Ishikawa (cell line): ENCODE data around the gene CHST2.

Experiments used
- CEBPB ChIP-seq: IDR thresholded peaks from 2 replicates; pipeline ENCODE4 v1.6.1; 2012
- NFIC ChIP-seq: IDR thresholded peaks from 2 replicates; pipeline ENCODE4 v1.6.1; 2012
- RAD21 ChIP-seq: IDR thresholded peaks from 2 replicates; pipeline ENCODE4 v1.6.1; 2012; ENCODE audit warnings: low read depth
- ZBTB7A ChIP-seq: IDR thresholded peaks from 2 replicates; pipeline ENCODE4 v1.6.1; 2012; ENCODE audit warnings: low read depth
- TF ChIP-seq, protein P1 (sequence below): IDR thresholded peaks from 2 replicates; pipeline ENCODE4 v1.6.1; 2012; ENCODE audit warnings: low read depth, mild to moderate bottlenecking

DNA sequence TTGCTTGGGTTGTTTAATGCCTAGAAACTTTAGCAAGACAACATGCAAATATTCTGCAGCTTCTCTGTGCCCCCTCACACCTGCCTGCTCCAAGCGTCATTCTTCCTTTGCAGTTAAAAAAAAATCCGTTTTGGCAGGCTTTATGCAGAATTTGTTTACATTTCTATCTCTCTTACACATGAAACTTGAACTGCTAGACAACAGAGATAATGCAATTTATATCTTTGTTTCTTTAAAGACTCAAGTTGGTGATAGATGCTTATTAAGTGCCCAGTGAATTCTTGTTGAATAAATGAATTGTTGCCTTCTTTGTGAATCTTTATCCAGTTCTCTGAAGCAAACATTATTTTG lies 53.2 kb downstream of the CHST2 start:
- TF ChIP-seq CEBPB (no peak), ZBTB7A (no peak), NFIC (no peak), RAD21 (no peak)
- TF ChIP-seq, protein P1, sequence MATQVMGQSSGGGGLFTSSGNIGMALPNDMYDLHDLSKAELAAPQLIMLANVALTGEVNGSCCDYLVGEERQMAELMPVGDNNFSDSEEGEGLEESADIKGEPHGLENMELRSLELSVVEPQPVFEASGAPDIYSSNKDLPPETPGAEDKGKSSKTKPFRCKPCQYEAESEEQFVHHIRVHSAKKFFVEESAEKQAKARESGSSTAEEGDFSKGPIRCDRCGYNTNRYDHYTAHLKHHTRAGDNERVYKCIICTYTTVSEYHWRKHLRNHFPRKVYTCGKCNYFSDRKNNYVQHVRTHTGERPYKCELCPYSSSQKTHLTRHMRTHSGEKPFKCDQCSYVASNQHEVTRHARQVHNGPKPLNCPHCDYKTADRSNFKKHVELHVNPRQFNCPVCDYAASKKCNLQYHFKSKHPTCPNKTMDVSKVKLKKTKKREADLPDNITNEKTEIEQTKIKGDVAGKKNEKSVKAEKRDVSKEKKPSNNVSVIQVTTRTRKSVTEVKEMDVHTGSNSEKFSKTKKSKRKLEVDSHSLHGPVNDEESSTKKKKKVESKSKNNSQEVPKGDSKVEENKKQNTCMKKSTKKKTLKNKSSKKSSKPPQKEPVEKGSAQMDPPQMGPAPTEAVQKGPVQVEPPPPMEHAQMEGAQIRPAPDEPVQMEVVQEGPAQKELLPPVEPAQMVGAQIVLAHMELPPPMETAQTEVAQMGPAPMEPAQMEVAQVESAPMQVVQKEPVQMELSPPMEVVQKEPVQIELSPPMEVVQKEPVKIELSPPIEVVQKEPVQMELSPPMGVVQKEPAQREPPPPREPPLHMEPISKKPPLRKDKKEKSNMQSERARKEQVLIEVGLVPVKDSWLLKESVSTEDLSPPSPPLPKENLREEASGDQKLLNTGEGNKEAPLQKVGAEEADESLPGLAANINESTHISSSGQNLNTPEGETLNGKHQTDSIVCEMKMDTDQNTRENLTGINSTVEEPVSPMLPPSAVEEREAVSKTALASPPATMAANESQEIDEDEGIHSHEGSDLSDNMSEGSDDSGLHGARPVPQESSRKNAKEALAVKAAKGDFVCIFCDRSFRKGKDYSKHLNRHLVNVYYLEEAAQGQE, result no peak
